ENCODE data around the gene CA10. TPM values are rescaled to one million over a fixed set of nuclear protein-coding genes. Genes with fewer than 3 reads are reported as not detected.
A peak's percentile ranks its signal among the peaks of the same experiment; 100 is the strongest.

The CA10 gene
- total and polyA plus RNA-seq, 8 donors: 1.3 TPM; not detected in 7

DNA sequence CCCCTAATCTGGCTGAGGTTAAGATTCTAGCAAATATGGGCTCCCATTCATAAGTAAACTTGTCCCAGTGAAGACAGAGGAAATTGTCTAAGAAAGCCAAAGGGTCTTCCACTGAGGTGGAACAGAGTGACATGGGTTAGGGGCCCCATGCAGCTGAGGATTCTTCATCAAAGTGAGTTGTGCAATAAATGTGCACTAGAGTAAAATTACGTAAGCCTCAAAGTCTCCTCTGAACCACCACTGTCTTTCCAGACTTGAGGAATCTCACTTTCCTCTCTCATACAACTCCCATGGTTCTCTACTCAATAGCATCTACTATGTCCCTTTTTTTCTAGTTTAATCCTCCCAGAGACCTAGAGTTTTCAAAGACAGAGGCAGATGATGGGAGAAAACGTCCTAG lies 132.4 kb downstream of the CA10 start:
- TF ChIP-seq POLR2AphosphoS5 (IDR thresholded peaks at IDR 0.05): no peak
- intact Hi-C loops (cut with DNase I; ENCODE audit: low total_unique reads): no loop called here
- no peaks in the 10 kb centered on the region for H3K36me3 ChIP-seq
- no peak overlapping the region for H3K4me3 ChIP-seq
- H3K27me3 ChIP-seq: no peaks in the 10 kb centered on the region
- DNase-seq: no peak
- no peaks in the 10 kb centered on the region for H3K9me3 ChIP-seq
- 51 to 66% (median 58%) methylated on average over 2 of the region's 2 CpGs for WGBS, 5 donors
- no peaks in the 10 kb centered on the region for H3K4me1 ChIP-seq
- no peak overlapping the region for H3K27ac ChIP-seq

- DNase-seq: no peak
- Histone ChIP-seq H3K9me3 (no peaks in the 10 kb centered on the region), H3K27ac (no peak overlapping the region), H3K36me3 (no peaks in the 10 kb centered on the region), H3K4me1 (no peaks in the 10 kb centered on the region), H3K27me3 (no peaks in the 10 kb centered on the region), H3K4me3 (no peak overlapping the region)
- no peak for TF ChIP-seq POLR2AphosphoS5 (IDR thresholded peaks at IDR 0.05)
- TF ChIP-seq POLR2A (IDR thresholded peaks at IDR 0.05): no peak
- no peak for TF ChIP-seq EP300 (IDR thresholded peaks at IDR 0.05)
- TF ChIP-seq, protein P1, sequence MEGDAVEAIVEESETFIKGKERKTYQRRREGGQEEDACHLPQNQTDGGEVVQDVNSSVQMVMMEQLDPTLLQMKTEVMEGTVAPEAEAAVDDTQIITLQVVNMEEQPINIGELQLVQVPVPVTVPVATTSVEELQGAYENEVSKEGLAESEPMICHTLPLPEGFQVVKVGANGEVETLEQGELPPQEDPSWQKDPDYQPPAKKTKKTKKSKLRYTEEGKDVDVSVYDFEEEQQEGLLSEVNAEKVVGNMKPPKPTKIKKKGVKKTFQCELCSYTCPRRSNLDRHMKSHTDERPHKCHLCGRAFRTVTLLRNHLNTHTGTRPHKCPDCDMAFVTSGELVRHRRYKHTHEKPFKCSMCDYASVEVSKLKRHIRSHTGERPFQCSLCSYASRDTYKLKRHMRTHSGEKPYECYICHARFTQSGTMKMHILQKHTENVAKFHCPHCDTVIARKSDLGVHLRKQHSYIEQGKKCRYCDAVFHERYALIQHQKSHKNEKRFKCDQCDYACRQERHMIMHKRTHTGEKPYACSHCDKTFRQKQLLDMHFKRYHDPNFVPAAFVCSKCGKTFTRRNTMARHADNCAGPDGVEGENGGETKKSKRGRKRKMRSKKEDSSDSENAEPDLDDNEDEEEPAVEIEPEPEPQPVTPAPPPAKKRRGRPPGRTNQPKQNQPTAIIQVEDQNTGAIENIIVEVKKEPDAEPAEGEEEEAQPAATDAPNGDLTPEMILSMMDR (IDR thresholded peaks at IDR 0.05): no peak
- intact Hi-C loops (cut with DNase I; ENCODE audit: low total_unique reads): no loop called here
These were observed 133.3 kb downstream of the CA10 start for GRCh38 chr17:52025236-52025635.

GRCh38 chr17:52024300-52024870 lies 134.1 kb downstream of the CA10 start:
- Histone ChIP-seq H3K4me1 (no peaks in the 10 kb centered on the region), H3K27ac (no peak overlapping the region), H3K4me3 (no peak overlapping the region), H3K27me3 (no peaks in the 10 kb centered on the region), H3K36me3 (no peaks in the 10 kb centered on the region), H3K9me3 (no peaks in the 10 kb centered on the region)
- TF ChIP-seq EP300 (IDR thresholded peaks at IDR 0.05) (no peak), POLR2AphosphoS5 (IDR thresholded peaks at IDR 0.05) (no peak), POLR2A (IDR thresholded peaks at IDR 0.05) (no peak)
- TF ChIP-seq, protein P1 (IDR thresholded peaks at IDR 0.05): no peak
- peak in 1 of 2 donors; percentile 7 for DNase-seq
- intact Hi-C loops (cut with DNase I; ENCODE audit: low total_unique reads): no loop called here
- WGBS, 5 donors: 15 to 46% (median 17%) methylated on average over 2 of the region's 2 CpGs

DNA sequence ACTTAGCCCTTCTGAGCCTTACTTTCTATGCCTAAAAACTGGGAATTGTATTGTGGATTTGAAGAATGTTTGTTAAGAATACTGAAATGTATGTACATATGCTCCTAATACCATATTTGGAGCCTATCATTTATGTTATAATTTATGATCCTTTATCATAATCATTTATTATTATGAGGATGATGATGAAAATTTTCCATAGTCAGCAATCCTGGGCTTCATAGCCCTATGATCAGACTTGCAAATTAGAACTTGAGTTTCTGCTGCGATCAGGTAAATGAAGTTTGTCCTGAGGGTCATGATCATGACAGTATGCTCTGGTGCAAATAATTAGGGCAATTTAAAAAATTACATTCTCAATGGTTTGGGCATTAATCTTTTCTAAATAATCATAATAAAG lies 147.4 kb downstream of the CA10 start:
- H3K27me3 ChIP-seq: no peaks in the 10 kb centered on the region
- H3K27ac ChIP-seq: no peak overlapping the region
- no peaks in the 10 kb centered on the region for H3K36me3 ChIP-seq
- intact Hi-C loops (cut with DNase I; ENCODE audit: low total_unique reads): no loop called here
- 94 to 99% (median 97%) methylated on average over 1 of the region's 1 CpG for WGBS, 5 donors
- no peaks in the 10 kb centered on the region for H3K4me1 ChIP-seq
- H3K9me3 ChIP-seq: peaks cover 0 to under 1% (median 0%) of the 10 kb centered on the region in 4 donors
- TF ChIP-seq POLR2A (IDR thresholded peaks at IDR 0.05) (no peak), EP300 (IDR thresholded peaks at IDR 0.05) (no peak), POLR2AphosphoS5 (IDR thresholded peaks at IDR 0.05) (no peak)
- TF ChIP-seq, protein P1 (IDR thresholded peaks at IDR 0.05): no peak
- no peak for DNase-seq
- H3K4me3 ChIP-seq: no peak overlapping the region

DNA sequence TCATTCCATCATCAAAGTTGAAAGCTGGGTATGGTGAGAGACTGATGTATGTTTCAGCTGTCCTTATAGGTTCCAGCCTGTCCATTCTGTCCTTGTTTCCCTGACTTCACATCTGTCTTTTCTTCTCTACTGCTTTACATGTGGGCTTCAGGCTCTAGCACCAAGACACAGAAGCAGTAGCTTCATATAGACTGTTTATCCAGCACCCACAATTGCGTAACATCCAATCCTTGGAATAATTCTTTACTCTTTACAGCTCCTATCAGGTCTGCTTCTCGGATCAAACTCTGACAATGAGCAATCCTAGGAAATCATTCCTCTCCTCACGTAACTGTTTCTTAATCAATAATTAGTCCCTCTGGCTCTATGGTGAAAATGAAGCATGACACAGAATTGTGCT lies 158.9 kb downstream of the CA10 start:
- no peaks in the 10 kb centered on the region for H3K27me3 ChIP-seq
- WGBS, 5 donors: 79 to 91% (median 87%) methylated on average over 3 of the region's 3 CpGs
- no peaks in the 10 kb centered on the region for H3K9me3 ChIP-seq
- intact Hi-C loops (cut with DNase I; ENCODE audit: low total_unique reads): no loop called here
- H3K4me3 ChIP-seq: no peak overlapping the region
- TF ChIP-seq POLR2A (IDR thresholded peaks at IDR 0.05): no peak
- TF ChIP-seq EP300 (IDR thresholded peaks at IDR 0.05): no peak
- TF ChIP-seq, protein P1 (IDR thresholded peaks at IDR 0.05): no peak
- no peak for TF ChIP-seq POLR2AphosphoS5 (IDR thresholded peaks at IDR 0.05)
- H3K36me3 ChIP-seq: no peaks in the 10 kb centered on the region
- no peak for DNase-seq
- H3K27ac ChIP-seq: no peak overlapping the region
- no peaks in the 10 kb centered on the region for H3K4me1 ChIP-seq
